KMS-11 (cell line): ENCODE data around the gene RFWD3.
A peak's percentile ranks its signal among the peaks of the same experiment; 100 is the strongest.

Experiments
- H2AFZ ChIP-seq: fragments of 200-600 bp; sonication (generic); 2 replicates; pipeline ENCODE4 v1.6.1; 2016; ENCODE audit warnings: antibody characterized with exemption, mixed run types, low read depth
- H3K27ac ChIP-seq: fragments of 200-600 bp; sonication (generic); 2 replicates; pipeline ENCODE4 v1.6.1; 2016; ENCODE audit warnings: mild to moderate bottlenecking, mixed run types
- H3K27me3 ChIP-seq: fragments of 200-600 bp; sonication (generic); 2 replicates; pipeline ENCODE4 v1.6.1; 2017; ENCODE audit warnings: mild to moderate bottlenecking, low read depth, mixed run types, moderate library complexity; ENCODE audit not compliant: insufficient read depth
- H3K36me3 ChIP-seq: fragments of 200-600 bp; sonication (generic); 2 replicates; pipeline ENCODE4 v1.6.1; 2017; ENCODE audit warnings: mild to moderate bottlenecking, mixed run types; ENCODE audit not compliant: insufficient read depth
- H3K4me1 ChIP-seq: fragments of 200-600 bp; sonication (generic); 2 replicates; pipeline ENCODE4 v1.6.1; 2016; ENCODE audit warnings: mild to moderate bottlenecking, low read depth, mixed run types; ENCODE audit not compliant: poor library complexity, severe bottlenecking
- H3K4me2 ChIP-seq: fragments of 200-600 bp; sonication (generic); 2 replicates; pipeline ENCODE4 v1.7.0; 2016; ENCODE audit warnings: mild to moderate bottlenecking, mixed run types
- H3K4me3 ChIP-seq: fragments of 200-600 bp; sonication (generic); IDR thresholded peaks from 2 replicates; pipeline ENCODE4 v1.6.1; 2017; ENCODE audit warnings: low read depth, low read length, mixed read lengths; ENCODE audit not compliant: insufficient read depth
- H3K79me2 ChIP-seq: fragments of 200-600 bp; sonication (generic); 2 replicates; pipeline ENCODE4 v1.6.1; 2016; ENCODE audit warnings: low read depth, mixed run types; ENCODE audit not compliant: insufficient read depth
- H3K9ac ChIP-seq: fragments of 200-600 bp; sonication (generic); 2 replicates; pipeline ENCODE4 v1.6.1; 2016; ENCODE audit warnings: mild to moderate bottlenecking, mixed run types
- H4K20me1 ChIP-seq: fragments of 200-600 bp; sonication (generic); 2 replicates; pipeline ENCODE4 v1.6.1; 2016; ENCODE audit warnings: mild to moderate bottlenecking, mixed run types; ENCODE audit not compliant: insufficient read depth
- TF ChIP-seq, protein P1 (sequence below): fragments of 200-600 bp; sonication (generic); conservative IDR thresholded peaks from 2 replicates; pipeline ENCODE4 v1.6.1; 2017; ENCODE audit warnings: low read depth, mild to moderate bottlenecking, antibody characterized with exemption, low read length, moderate library complexity, mixed read lengths

Gene RFWD3

DNA sequence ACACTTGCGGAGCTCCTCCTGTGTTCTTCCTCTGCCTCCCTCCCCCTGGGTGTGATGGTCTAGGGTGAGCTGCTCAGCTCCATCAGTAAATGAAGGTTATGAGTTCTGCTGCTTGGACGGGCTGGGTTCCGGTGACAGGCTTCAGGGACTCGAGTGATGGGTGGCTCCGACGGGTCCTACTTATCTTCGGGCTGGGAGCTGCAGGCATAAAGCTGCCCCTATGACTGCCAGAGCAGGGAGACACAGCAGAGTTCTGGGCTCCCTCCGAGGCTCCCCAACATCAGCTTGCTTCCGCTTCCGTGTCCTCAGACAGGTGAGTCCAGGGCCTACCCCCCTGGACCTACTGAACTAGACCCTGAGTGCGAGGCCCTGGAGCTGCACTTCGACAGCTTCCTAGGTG lies 45.3 kb upstream of the RFWD3 start:
- H2AFZ ChIP-seq: no peak overlapping the region
- no peaks in the 10 kb centered on the region for H4K20me1 ChIP-seq
- no peaks in the 10 kb centered on the region for H3K27me3 ChIP-seq
- no peak overlapping the region for H3K4me2 ChIP-seq
- TF ChIP-seq, protein P1, sequence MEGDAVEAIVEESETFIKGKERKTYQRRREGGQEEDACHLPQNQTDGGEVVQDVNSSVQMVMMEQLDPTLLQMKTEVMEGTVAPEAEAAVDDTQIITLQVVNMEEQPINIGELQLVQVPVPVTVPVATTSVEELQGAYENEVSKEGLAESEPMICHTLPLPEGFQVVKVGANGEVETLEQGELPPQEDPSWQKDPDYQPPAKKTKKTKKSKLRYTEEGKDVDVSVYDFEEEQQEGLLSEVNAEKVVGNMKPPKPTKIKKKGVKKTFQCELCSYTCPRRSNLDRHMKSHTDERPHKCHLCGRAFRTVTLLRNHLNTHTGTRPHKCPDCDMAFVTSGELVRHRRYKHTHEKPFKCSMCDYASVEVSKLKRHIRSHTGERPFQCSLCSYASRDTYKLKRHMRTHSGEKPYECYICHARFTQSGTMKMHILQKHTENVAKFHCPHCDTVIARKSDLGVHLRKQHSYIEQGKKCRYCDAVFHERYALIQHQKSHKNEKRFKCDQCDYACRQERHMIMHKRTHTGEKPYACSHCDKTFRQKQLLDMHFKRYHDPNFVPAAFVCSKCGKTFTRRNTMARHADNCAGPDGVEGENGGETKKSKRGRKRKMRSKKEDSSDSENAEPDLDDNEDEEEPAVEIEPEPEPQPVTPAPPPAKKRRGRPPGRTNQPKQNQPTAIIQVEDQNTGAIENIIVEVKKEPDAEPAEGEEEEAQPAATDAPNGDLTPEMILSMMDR: no peak
- H3K36me3 ChIP-seq: no peaks in the 10 kb centered on the region
- H3K9ac ChIP-seq: no peak overlapping the region
- H3K4me3 ChIP-seq: no peak overlapping the region
- no peak overlapping the region for H3K27ac ChIP-seq
- peaks cover 11% of the 10 kb centered on the region for H3K4me1 ChIP-seq
- no peaks in the 10 kb centered on the region for H3K79me2 ChIP-seq

GRCh38 chr16:74710401-74710800 lies 43.7 kb upstream of the RFWD3 start:
- peaks cover 11% of the 10 kb centered on the region for H3K4me1 ChIP-seq
- H4K20me1 ChIP-seq: no peaks in the 10 kb centered on the region
- no peaks in the 10 kb centered on the region for H3K36me3 ChIP-seq
- H3K9ac ChIP-seq: no peak overlapping the region
- no peak overlapping the region for H2AFZ ChIP-seq
- no peaks in the 10 kb centered on the region for H3K79me2 ChIP-seq
- H3K27ac ChIP-seq: no peak overlapping the region
- no peaks in the 10 kb centered on the region for H3K27me3 ChIP-seq
- TF ChIP-seq, protein P1: no peak
- H3K4me3 ChIP-seq: no peak overlapping the region
- no peak overlapping the region for H3K4me2 ChIP-seq

DNA sequence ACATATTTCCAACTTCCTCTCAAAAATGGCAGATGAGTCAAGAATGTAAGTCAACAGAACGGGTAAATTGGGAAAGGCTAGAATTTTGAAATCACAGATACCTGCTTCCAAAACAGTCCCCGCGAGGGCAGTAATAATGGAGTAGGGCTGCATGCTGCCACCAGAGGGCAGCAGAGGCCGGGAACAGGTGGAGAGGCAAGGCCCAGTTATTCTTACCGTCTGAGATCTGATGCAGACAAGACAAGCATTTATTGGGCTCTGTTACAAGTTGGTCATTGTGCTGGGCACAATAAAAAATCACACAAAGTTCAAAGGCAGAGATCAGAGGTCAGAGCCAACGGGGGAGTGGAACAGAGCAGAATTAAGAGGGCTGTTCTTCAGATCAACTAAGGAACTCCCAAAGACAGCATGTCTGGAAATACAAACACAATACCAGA lies 42.8 kb upstream of the RFWD3 start:
- Histone ChIP-seq H3K9ac (no peak overlapping the region), H3K4me1 (peaks cover 11% of the 10 kb centered on the region), H3K4me2 (no peak overlapping the region), H4K20me1 (no peaks in the 10 kb centered on the region), H3K36me3 (no peaks in the 10 kb centered on the region), H3K4me3 (no peak overlapping the region), H3K27ac (no peak overlapping the region), H3K79me2 (no peaks in the 10 kb centered on the region), H2AFZ (no peak overlapping the region), H3K27me3 (no peaks in the 10 kb centered on the region)
- TF ChIP-seq, protein P1: peak; percentile 97

DNA sequence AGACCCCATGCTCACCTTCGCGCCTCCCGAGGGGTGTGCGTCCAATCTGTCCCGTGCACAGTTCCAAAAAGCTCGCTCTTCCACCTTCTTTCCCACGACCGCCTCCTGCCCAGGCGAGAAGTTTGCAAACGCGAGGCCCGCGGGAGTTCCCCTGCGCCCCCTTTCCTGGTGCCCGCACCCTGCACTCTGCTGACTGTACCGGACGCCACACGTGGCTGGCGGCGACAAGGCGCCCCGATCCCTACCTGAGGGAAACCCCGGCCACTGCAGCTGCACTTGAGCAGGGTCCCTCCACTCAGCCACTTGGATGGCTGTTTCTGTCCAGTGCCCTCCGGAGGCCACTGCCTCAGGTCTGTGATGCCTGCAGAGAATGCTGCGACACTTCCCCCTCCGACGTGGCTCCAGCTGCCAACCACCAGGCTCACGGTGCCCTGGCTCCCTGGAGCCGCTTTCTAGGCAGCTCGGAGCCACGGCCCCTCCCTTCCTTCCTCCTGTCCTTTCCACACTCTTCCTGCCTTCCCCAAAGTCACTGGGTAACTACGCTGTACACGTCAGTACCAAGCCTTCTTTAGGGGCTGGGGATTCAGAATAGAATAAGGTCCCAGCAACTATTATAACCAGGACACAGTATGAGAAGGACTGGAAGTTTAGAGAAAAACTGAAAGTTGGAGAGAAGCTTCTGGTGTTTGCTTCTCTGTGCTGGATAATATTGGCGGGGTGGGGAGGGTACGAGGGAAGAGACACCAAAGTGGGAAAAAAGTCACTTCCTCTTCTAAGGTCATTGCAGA lies 34.0 kb upstream of the RFWD3 start, which contains the start of gene MLKL:
Gene MLKL, minus strand, starts transcription at position 425 of the 788 bp plus-strand sequence. CDS start 5,105 bp downstream, outside the sequence.
- H2AFZ ChIP-seq: peak within 1 kb of the TSS; percentile 95
- no peaks in the 10 kb centered on the region for H3K79me2 ChIP-seq
- no peaks in the 10 kb centered on the region for H4K20me1 ChIP-seq
- no peaks in the 10 kb centered on the region for H3K27me3 ChIP-seq
- H3K9ac ChIP-seq: peak within 1 kb of the TSS; percentile 92
- TF ChIP-seq, protein P1: no peak; the same call in 1 of the 2 replicates
- H3K4me3 ChIP-seq: peak within 1 kb of the TSS; percentile 43
- peak within 1 kb of the TSS; percentile 91 for H3K4me2 ChIP-seq
- H3K27ac ChIP-seq: peak within 1 kb of the TSS; percentile 36
- H3K36me3 ChIP-seq: no peaks in the 10 kb centered on the region
- H3K4me1 ChIP-seq: peaks cover 28% of the 10 kb centered on the region
